ENCODE results near the gene GCNT2.

DNA sequence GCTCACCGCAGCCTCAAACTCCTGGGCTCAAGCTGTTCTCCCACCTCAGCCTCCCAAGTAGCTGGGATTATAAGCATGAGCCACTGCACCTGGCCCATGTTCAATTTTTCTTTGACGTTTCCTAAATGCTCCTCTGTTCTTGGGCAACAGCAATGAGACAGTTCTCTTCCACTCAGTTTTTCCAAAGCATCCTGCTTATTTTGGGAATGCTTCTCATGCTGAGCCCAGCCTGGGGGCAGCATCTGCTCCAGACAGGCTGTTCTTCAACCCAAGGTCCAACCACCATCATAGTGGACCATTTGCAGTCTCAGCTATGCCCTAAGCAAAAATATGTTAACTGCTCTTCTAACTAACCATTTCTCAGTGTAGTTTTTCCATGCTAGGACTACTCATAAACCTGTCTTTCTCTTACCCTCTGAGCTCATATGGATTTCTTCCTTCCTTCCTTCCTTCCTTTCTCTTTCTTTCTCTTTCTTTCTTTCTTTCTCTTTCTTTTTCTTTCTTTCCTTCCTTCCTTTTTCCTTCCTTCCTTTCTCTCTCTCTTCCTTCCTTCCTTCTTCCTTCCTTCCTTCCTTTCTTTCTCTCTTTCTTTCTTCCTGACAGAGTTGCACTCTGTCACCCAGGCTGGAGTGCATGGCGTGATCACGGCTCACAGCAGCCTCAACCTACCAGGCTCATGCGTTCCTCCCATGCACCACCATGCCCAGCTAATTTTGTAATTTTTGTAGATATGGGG lies 48.4 kb downstream of the GCNT2 start:
- TF ChIP-seq, protein P1, sequence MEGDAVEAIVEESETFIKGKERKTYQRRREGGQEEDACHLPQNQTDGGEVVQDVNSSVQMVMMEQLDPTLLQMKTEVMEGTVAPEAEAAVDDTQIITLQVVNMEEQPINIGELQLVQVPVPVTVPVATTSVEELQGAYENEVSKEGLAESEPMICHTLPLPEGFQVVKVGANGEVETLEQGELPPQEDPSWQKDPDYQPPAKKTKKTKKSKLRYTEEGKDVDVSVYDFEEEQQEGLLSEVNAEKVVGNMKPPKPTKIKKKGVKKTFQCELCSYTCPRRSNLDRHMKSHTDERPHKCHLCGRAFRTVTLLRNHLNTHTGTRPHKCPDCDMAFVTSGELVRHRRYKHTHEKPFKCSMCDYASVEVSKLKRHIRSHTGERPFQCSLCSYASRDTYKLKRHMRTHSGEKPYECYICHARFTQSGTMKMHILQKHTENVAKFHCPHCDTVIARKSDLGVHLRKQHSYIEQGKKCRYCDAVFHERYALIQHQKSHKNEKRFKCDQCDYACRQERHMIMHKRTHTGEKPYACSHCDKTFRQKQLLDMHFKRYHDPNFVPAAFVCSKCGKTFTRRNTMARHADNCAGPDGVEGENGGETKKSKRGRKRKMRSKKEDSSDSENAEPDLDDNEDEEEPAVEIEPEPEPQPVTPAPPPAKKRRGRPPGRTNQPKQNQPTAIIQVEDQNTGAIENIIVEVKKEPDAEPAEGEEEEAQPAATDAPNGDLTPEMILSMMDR (IDR thresholded peaks at IDR 0.05): no peak
- no peak for TF ChIP-seq POLR2A (IDR thresholded peaks at IDR 0.05)
